HepG2 (cell line): ENCODE measurements around the gene PLA1A. TPM values are rescaled to one million over a fixed set of nuclear protein-coding genes. Genes with fewer than 3 reads are reported as not detected.

Experiments used
- ATAC-seq: fragments of 200-7000 bp; cut with Tn5 transposase; 3 replicates; pipeline ENCODE4 v1.9.1; 2020; ENCODE audit warnings: mild to moderate bottlenecking, moderate library complexity
- BruUV-seq: library from RNA; stranded (reverse); fragments of 400-500 nt; replicated peaks from 2 replicates; lab custom pipeline; 2021; lab: Mats Ljungman, UMichigan
- CTCF ChIA-PET: fragments of 300-600 bp; formaldehyde crosslinking; extraction: SDS; loops from one replicate; lab custom pipeline; 2021; ENCODE audit warnings: low total read pairs, inconsistent platforms, low intra/inter-chr PET ratio; lab: Yijun Ruan, JAX
- POLR2A ChIA-PET: fragments of 350-600 bp; sonication (Branson Sonifier 250); formaldehyde crosslinking; loops from one replicate; lab custom pipeline; 2020; ENCODE audit warnings: antibody characterized with exemption, inconsistent platforms; lab: Yijun Ruan, JAX
- DNase-seq: peaks from one replicate; pipeline ENCODE4 v3.0.0-alpha.2; 2015; ENCODE audit warnings: low spot score
- FAIRE-seq: peaks from 3 replicates; lab custom pipeline; 2011; peaks lifted over from hg19 to GRCh38; lab: Jason Lieb, UNC
- H2AFZ ChIP-seq: one replicate; pipeline ENCODE4 v1.6.1; 2011; ENCODE audit warnings: low read length, inconsistent platforms
- H3K27ac ChIP-seq: fragments of 300-600 bp; 3 replicates; pipeline ENCODE4 v1.8.0; 2011; ENCODE audit warnings: mixed run types, mild to moderate bottlenecking, mixed read lengths, low read length, inconsistent platforms; ENCODE audit not compliant: insufficient read depth; ENCODE audit errors: extremely low read length
- H3K27me3 ChIP-seq, 2 experiments: fragments of 200-600 bp in 1 of 2; 2 replicates in 1 of 2; 3 replicates in 1 of 2; pipeline versions ENCODE4 v1.6.0 to v1.8.0; 2011; ENCODE audit warnings: low read length in 2 of 2, mild to moderate bottlenecking in 2 of 2, moderate library complexity in 2 of 2, inconsistent platforms in 1 of 2; ENCODE audit not compliant: insufficient read depth in 2 of 2, control insufficient read depth in 1 of 2
- H3K36me3 ChIP-seq, 2 experiments: fragments of 200-600 bp in 1 of 2; replicated peaks in 1 of 2; 2 replicates in 1 of 2; 3 replicates in 1 of 2; pipeline versions ENCODE4 v1.5.1 to v1.8.0; 2011; ENCODE audit warnings: low read length in 2 of 2, inconsistent platforms in 1 of 2; ENCODE audit not compliant: insufficient read depth in 2 of 2, control insufficient read depth in 1 of 2
- H3K4me1 ChIP-seq: 2 replicates; pipeline ENCODE4 v1.5.1; 2012; ENCODE audit warnings: low read length, inconsistent platforms; ENCODE audit not compliant: insufficient read depth
- H3K4me2 ChIP-seq: 2 replicates; pipeline ENCODE4 v1.6.0; 2011; ENCODE audit warnings: low read depth, low read length, inconsistent platforms
- H3K4me3 ChIP-seq, 3 experiments: fragments of 200-600 bp in 1 of 3; sonication (generic), shearing (Covaris generic) in 1 of 3; replicated peaks in 1 of 3; 2 replicates each; pipeline ENCODE4 v1.5.1; 2011 to 2016; ENCODE audit warnings: low read length in 3 of 3, inconsistent platforms in 2 of 3, low read depth in 2 of 3, mild to moderate bottlenecking in 2 of 3, control low read depth in 1 of 3, mixed read lengths in 1 of 3; ENCODE audit not compliant: insufficient read depth in 1 of 3
- H3K79me2 ChIP-seq: one replicate; pipeline ENCODE4 v1.6.1; 2011; ENCODE audit warnings: low read length, inconsistent platforms; ENCODE audit not compliant: insufficient read depth
- H3K9ac ChIP-seq: 2 replicates; pipeline ENCODE4 v1.6.0; 2011; ENCODE audit warnings: mild to moderate bottlenecking, low read depth, low read length, inconsistent platforms; ENCODE audit not compliant: insufficient read depth
- H3K9me3 ChIP-seq: 2 replicates; pipeline ENCODE4 v1.5.1; 2012; ENCODE audit warnings: mild to moderate bottlenecking, low read length
- H4K20me1 ChIP-seq: 2 replicates; pipeline ENCODE4 v1.6.0; 2011; ENCODE audit warnings: inconsistent platforms, mild to moderate bottlenecking, low read length, moderate library complexity; ENCODE audit not compliant: insufficient read depth
- ATF7 ChIP-seq, 2 experiments: fragments of 450-650 bp in 1 of 2; sonication (generic) in 1 of 2; formaldehyde crosslinking in 1 of 2; IDR thresholded peaks; 2 replicates each; pipeline versions ENCODE4 v1.4.0 to v1.6.1; 2016 to 2020; ENCODE audit warnings: antibody characterized with exemption in 1 of 2, mild to moderate bottlenecking in 1 of 2, missing genetic modification reagents in 1 of 2
- EED ChIP-seq: sonication (generic); formaldehyde crosslinking; IDR thresholded peaks from 2 replicates; pipeline ENCODE4 v1.5.0; 2020; ENCODE audit warnings: mild to moderate bottlenecking, missing genetic modification reagents
- GABPB1 ChIP-seq: IDR thresholded peaks from 2 replicates; pipeline ENCODE4 v1.6.1; 2016; ENCODE audit warnings: mild to moderate bottlenecking, missing genetic modification reagents, moderate library complexity, missing compliant biosample characterization
- IKZF1 ChIP-seq: fragments of 450-650 bp; IDR thresholded peaks from 2 replicates; pipeline ENCODE4 v1.7.1; 2016
- SP5 ChIP-seq: IDR thresholded peaks from 2 replicates; pipeline ENCODE4 v1.6.1; 2016; ENCODE audit warnings: low read depth, borderline replicate concordance
- SRF ChIP-seq: IDR thresholded peaks from 2 replicates; pipeline ENCODE4 v1.6.1; 2011; ENCODE audit warnings: mild to moderate bottlenecking, low read depth, low read length, moderate library complexity
- TAF15 ChIP-seq: fragments of 200-400 bp; formaldehyde crosslinking; IDR thresholded peaks from one replicate; pipeline ENCODE4 v1.6.1; 2018; ENCODE audit warnings: mild to moderate bottlenecking, low read depth, low read length; ENCODE audit not compliant: poor library complexity, severe bottlenecking
- ZNF10 ChIP-seq: sonication (generic); formaldehyde crosslinking; IDR thresholded peaks from 2 replicates; pipeline ENCODE4 v1.4.0; 2020; ENCODE audit warnings: mild to moderate bottlenecking, low read depth, missing genetic modification reagents, borderline replicate concordance
- ZNF317 ChIP-seq: sonication (generic); formaldehyde crosslinking; IDR thresholded peaks from 2 replicates; pipeline ENCODE4 v1.5.0; 2020; ENCODE audit warnings: mild to moderate bottlenecking, missing genetic modification reagents
- ZNF460 ChIP-seq: sonication (generic); formaldehyde crosslinking; IDR thresholded peaks from 2 replicates; pipeline ENCODE4 v1.5.1; 2020; ENCODE audit warnings: missing genetic modification reagents, mild to moderate bottlenecking, borderline replicate concordance
- ZNF556 ChIP-seq: sonication (generic); formaldehyde crosslinking; IDR thresholded peaks from 2 replicates; pipeline ENCODE4 v1.4.0; 2020; ENCODE audit warnings: mild to moderate bottlenecking, missing genetic modification reagents, borderline replicate concordance
- ZNF768 ChIP-seq: sonication (generic); formaldehyde crosslinking; IDR thresholded peaks from 2 replicates; pipeline ENCODE4 v1.4.0; 2020; ENCODE audit warnings: missing genetic modification reagents
- ZNF850 ChIP-seq: sonication (generic); formaldehyde crosslinking; conservative IDR thresholded peaks from 2 replicates; pipeline ENCODE4 v1.9.0; 2021; ENCODE audit warnings: mild to moderate bottlenecking, missing genetic modification reagents
- WGBS: methylation state at CpG from one replicate; pipeline ENCODE4 v1.1.6; 2017; ENCODE audit warnings: low lambda C conversion rate; 5-methylcytosine and 5-hydroxymethylcytosine counted together
- in situ Hi-C: cut with HindIII; loops from 2 replicates; pipeline ENCODE4 v1.10.0; 2017; ENCODE audit warnings: low pct_unique_long_range_greater_than_20kb; ENCODE audit not compliant: extremely low pct_ligation_motif_present
- intact Hi-C: fragments of 100-400 bp; cut with micrococcal nuclease; formaldehyde crosslinking; loops from one replicate; pipeline ENCODE4 v1.10.0; 2022; ENCODE audit not compliant: unreplicated experiment
- polyA plus RNA-seq, 8 experiments: library from polyadenylated mRNA; depleted of rRNA in 3 of 8; stranded (reverse) in 7 of 8; unstranded in 1 of 8; fragments of >200 nt; fragmentation: Illumina TruSeq in 4 of 8; extraction: Trizol in 4 of 8; gene quantifications; 2 replicates each; pipeline versions ENCODE4 v1.2.1 to v1.2.3, GENCODE V29; 2011 to 2016; ENCODE audit warnings: low read depth in 4 of 8, missing spikeins in 1 of 8, mixed read lengths in 1 of 8; ENCODE audit not compliant: insufficient read depth in 1 of 8
- total RNA-seq, 5 experiments: library from RNA; depleted of rRNA; stranded (reverse); fragments of >200 nt; fragmentation: Illumina TruSeq; extraction: Trizol; gene quantifications; 2 replicates each; pipeline ENCODE4 v1.2.3, GENCODE V29; 2016; ENCODE audit warnings: low read depth in 1 of 5
- TF ChIP-seq, protein P1 (sequence below): sonication (generic); formaldehyde crosslinking; IDR thresholded peaks from 2 replicates; pipeline ENCODE4 v1.8.0; 2022; ENCODE audit warnings: missing genetic modification reagents, mild to moderate bottlenecking, moderate library complexity, borderline replicate concordance
- TF ChIP-seq, protein P2 (sequence below): sonication (generic); formaldehyde crosslinking; IDR thresholded peaks from 2 replicates; pipeline ENCODE4 v1.5.1; 2020; ENCODE audit warnings: mild to moderate bottlenecking, moderate library complexity, missing genetic modification reagents
- TF ChIP-seq, protein P3 (sequence below): sonication (generic); formaldehyde crosslinking; IDR thresholded peaks from 2 replicates; pipeline ENCODE4 v1.4.0; 2020; ENCODE audit warnings: mild to moderate bottlenecking, missing genetic modification reagents

The PLA1A gene
- total and polyA plus RNA-seq, 2 of the 13 experiments (the other 11 are each of a cell fraction or from before 2014, with no cell fraction given) = 0.11 to 0.18 TPM

GRCh38 chr3:119613872-119614271, 16.2 kb downstream of the PLA1A start (continued):
- TF ChIP-seq ZNF10 (CRISPR knock-in tag) (no peak), SRF (no peak)
- TF ChIP-seq, protein P1, sequence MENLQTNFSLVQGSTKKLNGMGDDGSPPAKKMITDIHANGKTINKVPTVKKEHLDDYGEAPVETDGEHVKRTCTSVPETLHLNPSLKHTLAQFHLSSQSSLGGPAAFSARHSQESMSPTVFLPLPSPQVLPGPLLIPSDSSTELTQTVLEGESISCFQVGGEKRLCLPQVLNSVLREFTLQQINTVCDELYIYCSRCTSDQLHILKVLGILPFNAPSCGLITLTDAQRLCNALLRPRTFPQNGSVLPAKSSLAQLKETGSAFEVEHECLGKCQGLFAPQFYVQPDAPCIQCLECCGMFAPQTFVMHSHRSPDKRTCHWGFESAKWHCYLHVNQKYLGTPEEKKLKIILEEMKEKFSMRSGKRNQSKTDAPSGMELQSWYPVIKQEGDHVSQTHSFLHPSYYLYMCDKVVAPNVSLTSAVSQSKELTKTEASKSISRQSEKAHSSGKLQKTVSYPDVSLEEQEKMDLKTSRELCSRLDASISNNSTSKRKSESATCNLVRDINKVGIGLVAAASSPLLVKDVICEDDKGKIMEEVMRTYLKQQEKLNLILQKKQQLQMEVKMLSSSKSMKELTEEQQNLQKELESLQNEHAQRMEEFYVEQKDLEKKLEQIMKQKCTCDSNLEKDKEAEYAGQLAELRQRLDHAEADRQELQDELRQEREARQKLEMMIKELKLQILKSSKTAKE (CRISPR knock-in tag) = no peak

GRCh38 chr3:119616056-119616455, 18.4 kb downstream of the PLA1A start:
- 67% methylated on average over 3 of the region's 4 CpGs for WGBS
- no peak overlapping the region for H3K4me3 ChIP-seq
- intact Hi-C loops (no loop called here), in situ Hi-C loops (no loop called here)
- CTCF ChIA-PET = no interaction called here
- no peaks in the 10 kb centered on the region for H3K36me3 ChIP-seq
- no peak overlapping the region for H3K27ac ChIP-seq
- TF ChIP-seq ATF7 (IDR thresholded peaks at IDR 0.05) (no peak), ATF7 (CRISPR knock-in tag; IDR thresholded peaks at IDR 0.05) (no peak), ZNF317 (no peak), ZNF768 (CRISPR knock-in tag) (no peak), EED (no peak), ZNF850 (CRISPR knock-in tag) (no peak), SP5 (CRISPR knock-in tag) (no peak), TAF15 (no peak), ZNF460 (no peak), GABPB1 (no peak), IKZF1 (no peak), ZNF556 (no peak)
- TF ChIP-seq, protein P2, sequence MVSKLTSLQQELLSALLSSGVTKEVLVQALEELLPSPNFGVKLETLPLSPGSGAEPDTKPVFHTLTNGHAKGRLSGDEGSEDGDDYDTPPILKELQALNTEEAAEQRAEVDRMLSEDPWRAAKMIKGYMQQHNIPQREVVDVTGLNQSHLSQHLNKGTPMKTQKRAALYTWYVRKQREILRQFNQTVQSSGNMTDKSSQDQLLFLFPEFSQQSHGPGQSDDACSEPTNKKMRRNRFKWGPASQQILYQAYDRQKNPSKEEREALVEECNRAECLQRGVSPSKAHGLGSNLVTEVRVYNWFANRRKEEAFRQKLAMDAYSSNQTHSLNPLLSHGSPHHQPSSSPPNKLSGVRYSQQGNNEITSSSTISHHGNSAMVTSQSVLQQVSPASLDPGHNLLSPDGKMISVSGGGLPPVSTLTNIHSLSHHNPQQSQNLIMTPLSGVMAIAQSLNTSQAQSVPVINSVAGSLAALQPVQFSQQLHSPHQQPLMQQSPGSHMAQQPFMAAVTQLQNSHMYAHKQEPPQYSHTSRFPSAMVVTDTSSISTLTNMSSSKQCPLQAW (CRISPR knock-in tag) = no peak
- TF ChIP-seq, protein P3, sequence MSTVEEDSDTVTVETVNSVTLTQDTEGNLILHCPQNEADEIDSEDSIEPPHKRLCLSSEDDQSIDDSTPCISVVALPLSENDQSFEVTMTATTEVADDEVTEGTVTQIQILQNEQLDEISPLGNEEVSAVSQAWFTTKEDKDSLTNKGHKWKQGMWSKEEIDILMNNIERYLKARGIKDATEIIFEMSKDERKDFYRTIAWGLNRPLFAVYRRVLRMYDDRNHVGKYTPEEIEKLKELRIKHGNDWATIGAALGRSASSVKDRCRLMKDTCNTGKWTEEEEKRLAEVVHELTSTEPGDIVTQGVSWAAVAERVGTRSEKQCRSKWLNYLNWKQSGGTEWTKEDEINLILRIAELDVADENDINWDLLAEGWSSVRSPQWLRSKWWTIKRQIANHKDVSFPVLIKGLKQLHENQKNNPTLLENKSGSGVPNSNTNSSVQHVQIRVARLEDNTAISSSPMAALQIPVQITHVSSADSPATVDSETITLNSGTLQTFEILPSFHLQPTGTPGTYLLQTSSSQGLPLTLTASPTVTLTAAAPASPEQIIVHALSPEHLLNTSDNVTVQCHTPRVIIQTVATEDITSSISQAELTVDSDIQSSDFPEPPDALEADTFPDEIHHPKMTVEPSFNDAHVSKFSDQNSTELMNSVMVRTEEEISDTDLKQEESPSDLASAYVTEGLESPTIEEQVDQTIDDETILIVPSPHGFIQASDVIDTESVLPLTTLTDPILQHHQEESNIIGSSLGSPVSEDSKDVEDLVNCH (CRISPR knock-in tag) = no peak
- no peaks in the 10 kb centered on the region for H3K9me3 ChIP-seq
- ATAC-seq (no peak), FAIRE-seq (no peak), DNase-seq (no peak)
- no TSS peak for BruUV-seq
- H4K20me1 ChIP-seq = no peaks in the 10 kb centered on the region
- H3K27me3 ChIP-seq = peaks cover 1 to 3% of the 10 kb centered on the region in 2 experiments; a peak in 1 of 5 replicates
- POLR2A ChIA-PET = no interaction called here
- H3K79me2 ChIP-seq = no peaks in the 10 kb centered on the region
- no peak overlapping the region for H3K4me2 ChIP-seq
- no peaks in the 10 kb centered on the region for H3K4me1 ChIP-seq
- H2AFZ ChIP-seq = no peak overlapping the region
- H3K9ac ChIP-seq = no peak overlapping the region
